Stimulated activated CD4-positive, alpha-beta T cell treated with anti-CD3 and anti-CD28 coated beads, TNF-alpha, amount 100 ng/mL, for 24 hours (primary cell): Measurements from ENCODE around the gene SDHA.
A peak's percentile ranks its signal among the peaks of the same experiment; 100 is the strongest.
"Not testable (repeated sequence)": the region's sequence is repeated elsewhere in the genome, so short reads cannot be mapped to it uniquely, and the experiment has no call there.

Experiments
- DNase-seq, 3 experiments: peaks; one replicate each; pipeline ENCODE4 v3.0.0-alpha.2; 2020; ENCODE audit warnings: low read depth in 3 of 3

SDHA gene

DNA sequence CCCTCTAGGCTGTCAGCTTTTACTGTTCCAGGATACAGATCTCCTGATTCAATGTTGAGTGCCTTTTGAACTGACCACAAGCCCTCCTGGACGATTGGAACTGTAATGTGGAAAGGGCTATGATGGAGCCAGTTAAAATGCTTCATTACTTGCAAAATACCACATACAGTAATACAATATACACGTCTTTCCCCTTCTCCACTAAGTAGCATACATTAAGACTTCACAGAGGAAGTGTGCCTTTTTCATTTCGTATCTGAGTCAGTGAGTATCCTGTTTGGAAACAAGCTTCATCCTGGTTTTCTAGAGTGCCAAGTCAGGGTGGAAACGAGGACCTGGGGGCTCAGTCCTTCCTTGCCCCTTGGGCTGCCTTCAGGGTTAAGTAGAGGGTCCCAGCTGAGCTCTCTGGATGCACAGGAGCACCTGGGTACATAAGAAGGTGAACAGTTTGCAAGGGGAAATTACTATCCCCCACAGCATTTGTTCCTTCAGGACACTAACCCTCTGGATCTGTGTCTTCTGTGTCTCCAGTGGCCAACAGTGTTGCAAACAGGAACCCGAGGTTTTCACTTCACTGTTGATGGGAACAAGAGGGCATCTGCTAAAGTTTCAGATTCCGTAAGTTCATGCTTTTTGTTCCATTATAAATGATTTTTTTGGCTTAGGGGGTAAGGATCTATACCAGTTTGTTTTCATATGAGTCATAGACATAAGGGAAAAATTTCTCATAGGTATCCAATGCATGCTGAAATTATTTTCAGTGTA is 5.0 kb downstream of the SDHA start:
- DNase-seq: not testable (repeated sequence)

- no peak for DNase-seq
Measured at GRCh38 chr5:223791-224190, 5.7 kb downstream of the SDHA start.

DNA sequence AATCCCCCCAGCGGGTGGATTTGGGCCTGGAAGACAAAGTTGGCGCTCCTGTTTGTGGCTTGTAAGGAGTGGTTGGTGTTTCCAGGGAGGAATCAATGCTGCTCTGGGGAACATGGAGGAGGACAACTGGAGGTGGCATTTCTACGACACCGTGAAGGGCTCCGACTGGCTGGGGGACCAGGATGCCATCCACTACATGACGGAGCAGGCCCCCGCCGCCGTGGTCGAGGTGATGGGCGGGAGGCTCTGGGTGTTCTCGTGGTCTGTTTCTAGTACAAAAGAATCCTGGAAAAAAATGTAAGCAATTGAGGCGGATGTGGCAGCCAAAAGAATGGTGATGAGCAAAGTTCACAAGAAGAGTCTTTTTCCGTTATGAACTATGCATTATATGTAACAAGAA is 7.2 kb downstream of the SDHA start:
- no peak for DNase-seq

GRCh38 chr5:227375-227774 is 9.3 kb downstream of the SDHA start:
- not testable (repeated sequence) for DNase-seq

DNA sequence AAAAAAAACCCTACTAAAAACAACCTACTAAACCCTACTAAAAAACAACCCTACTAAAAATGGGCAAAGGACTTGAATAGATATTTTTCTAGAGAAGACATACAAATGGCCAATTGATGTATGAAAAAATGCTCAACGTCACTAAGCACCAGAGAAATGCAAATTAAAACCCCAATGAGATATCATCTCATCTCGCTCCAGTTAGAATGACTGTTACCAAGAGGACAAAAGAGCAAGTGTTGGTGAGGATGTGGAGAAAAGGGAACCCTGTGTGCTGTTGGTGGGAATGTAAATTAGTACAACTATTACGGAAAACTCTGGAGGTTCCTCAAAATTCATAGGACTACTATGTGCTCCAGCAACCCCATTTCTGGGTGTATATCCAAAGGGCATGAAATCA is 10.8 kb downstream of the SDHA start:
- no peak for DNase-seq

- DNase-seq: no peak
Measured at GRCh38 chr5:230711-231110, 12.6 kb downstream of the SDHA start.

DNA sequence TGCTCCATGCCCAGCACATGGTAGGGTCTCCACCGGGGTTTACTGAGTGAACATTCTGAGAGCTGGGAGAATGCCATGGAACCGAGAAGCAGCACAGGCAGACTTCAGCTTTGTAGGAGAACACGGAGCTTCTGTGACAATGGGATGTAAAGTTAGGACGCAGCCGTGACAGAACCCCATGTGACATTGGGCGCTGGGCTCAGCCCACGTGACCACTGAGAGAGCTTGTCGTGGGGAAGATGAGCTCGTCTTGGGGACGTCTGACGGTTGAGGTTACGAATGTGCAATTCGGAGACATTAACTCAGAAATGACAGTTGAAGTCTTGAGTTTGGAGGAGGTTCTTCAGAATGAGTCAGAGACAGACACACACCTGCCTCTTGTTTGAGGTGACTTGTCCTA is 13.5 kb downstream of the SDHA start:
- no peak for DNase-seq

DNA sequence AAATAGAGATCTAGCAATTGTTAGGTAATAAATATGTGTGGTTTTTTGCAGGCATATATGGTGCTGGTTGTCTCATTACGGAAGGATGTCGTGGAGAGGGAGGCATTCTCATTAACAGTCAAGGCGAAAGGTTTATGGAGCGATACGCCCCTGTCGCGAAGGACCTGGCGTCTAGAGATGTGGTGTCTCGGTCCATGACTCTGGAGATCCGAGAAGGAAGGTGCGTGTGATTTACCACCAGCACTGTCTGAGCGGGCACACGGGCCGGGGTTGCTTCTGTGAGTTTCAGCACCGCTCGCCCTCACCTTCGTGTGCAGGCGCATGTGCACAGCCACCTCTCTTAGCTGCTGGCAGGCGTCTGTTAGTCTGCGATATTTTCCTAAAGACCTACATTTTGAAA is 15.3 kb downstream of the SDHA start:
- DNase-seq: not testable (repeated sequence)

GRCh38 chr5:234450-234849 is 16.3 kb downstream of the SDHA start:
- no peak for DNase-seq

DNA sequence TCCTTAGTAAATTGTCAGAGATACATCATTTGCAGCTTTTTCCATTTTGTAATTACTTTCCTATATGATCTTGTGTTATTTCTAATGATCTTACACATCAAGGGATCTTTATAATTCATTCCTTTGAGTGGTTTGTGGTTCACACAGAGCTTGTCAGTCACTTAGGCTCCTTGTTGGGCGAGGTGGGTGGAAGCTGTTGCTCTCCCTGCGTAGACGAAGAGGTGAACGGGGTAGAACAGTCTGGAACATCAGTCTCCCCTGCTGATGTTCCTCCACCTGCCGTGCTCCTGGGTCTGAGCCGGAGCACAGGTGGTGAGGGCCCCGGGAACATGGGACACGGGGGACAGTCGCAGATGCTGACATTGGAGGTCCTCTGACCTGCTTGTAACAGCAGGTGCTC is 17.4 kb downstream of the SDHA start:
- DNase-seq: not testable (repeated sequence)

DNA sequence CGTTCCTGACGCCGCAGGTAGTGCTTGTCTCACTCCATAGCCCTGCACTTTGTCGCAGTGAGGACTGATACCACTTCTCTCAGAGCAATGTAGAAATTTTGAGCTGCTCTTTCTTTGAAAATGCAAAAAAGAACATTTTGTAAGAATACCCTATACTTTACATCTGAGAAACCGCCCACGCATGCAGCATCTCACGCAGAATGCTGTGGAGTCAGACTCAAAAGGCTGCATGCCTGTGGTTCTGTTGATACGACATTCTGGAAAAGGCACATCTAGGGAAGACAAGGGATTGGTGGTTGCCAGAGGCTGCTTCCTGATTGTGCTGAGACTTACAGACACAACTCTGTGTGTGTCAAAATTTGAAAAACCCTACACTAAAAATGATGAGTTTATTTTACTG is 19.8 kb downstream of the SDHA start:
- DNase-seq: not testable (repeated sequence)

- not testable (repeated sequence) for DNase-seq
Measured at GRCh38 chr5:240550-240949, 22.4 kb downstream of the SDHA start.

- not testable (repeated sequence) for DNase-seq
Measured at GRCh38 chr5:241045-241669, 23.0 kb downstream of the SDHA start.

GRCh38 chr5:243683-244367 is 25.7 kb downstream of the SDHA start:
- peak in 1 of 3 experiments; percentile 30 for DNase-seq

GRCh38 chr5:245717-246116 is 27.6 kb downstream of the SDHA start:
- not testable (repeated sequence) for DNase-seq

- not testable (repeated sequence) for DNase-seq
Measured at GRCh38 chr5:250396-250795, 32.3 kb downstream of the SDHA start.

- not testable (repeated sequence) for DNase-seq
Measured at GRCh38 chr5:251016-251415, 32.9 kb downstream of the SDHA start.

GRCh38 chr5:251538-251937 is 33.4 kb downstream of the SDHA start:
- not testable (repeated sequence) for DNase-seq

DNA sequence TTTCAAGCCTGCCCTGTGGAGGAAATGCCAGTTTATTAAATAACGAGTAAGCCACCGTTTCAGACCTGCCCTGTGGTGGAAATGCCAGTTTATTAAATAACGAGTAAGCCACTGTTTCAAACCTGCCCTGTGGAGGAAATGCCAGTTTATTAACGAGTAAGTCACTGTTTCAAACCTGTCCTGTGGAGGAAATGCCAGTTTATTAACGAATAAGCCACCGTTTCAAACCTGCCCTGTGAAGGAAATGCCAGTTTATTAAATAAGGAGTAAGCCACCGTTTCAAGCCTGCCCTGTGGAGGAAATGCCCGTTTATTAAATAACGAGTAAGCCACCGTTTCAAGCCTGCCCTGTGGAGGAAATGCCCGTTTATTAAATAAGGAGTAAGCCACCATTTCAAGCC is 33.9 kb downstream of the SDHA start:
- DNase-seq: not testable (repeated sequence)

DNA sequence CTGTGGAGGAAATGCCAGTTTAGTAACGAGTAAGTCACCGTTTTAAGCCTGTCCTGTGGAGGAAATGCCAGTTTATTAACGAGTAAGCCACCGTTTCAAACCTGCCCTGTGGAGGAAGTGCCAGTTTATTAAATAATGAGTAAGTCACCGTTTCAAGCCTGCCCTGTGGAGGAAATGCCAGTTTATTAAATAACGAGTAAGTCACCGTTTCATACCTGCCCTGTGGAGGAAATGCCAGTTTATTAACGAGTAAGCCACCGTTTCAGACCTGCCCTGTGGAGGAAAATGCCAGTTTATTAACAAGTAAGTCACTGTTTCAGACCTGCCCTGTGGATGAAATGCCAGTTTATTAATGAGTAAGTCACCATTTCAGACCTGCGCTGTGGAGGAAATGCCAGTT is 34.4 kb downstream of the SDHA start:
- no peak for DNase-seq

- DNase-seq: not testable (repeated sequence)
Measured at GRCh38 chr5:254322-254721, 36.2 kb downstream of the SDHA start.

GRCh38 chr5:255116-255515 is 37.0 kb downstream of the SDHA start:
- not testable (repeated sequence) for DNase-seq

DNA sequence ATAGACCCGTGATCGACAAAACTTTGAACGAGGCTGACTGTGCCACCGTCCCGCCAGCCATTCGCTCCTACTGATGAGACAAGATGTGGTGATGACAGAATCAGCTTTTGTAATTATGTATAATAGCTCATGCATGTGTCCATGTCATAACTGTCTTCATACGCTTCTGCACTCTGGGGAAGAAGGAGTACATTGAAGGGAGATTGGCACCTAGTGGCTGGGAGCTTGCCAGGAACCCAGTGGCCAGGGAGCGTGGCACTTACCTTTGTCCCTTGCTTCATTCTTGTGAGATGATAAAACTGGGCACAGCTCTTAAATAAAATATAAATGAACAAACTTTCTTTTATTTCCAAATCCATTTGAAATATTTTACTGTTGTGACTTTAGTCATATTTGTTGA is 38.2 kb downstream of the SDHA start:
- not testable (repeated sequence) for DNase-seq
